ENCODE data around the gene FSIP1. TPM values are rescaled to one million over a fixed set of nuclear protein-coding genes. Genes with fewer than 3 reads are reported as not detected.
A peak's percentile ranks its signal among the peaks of the same experiment; 100 is the strongest.

The FSIP1 gene
- total and polyA plus RNA-seq, 2 donors from 2014 or later: 0.75 to 2.4 TPM

DNA sequence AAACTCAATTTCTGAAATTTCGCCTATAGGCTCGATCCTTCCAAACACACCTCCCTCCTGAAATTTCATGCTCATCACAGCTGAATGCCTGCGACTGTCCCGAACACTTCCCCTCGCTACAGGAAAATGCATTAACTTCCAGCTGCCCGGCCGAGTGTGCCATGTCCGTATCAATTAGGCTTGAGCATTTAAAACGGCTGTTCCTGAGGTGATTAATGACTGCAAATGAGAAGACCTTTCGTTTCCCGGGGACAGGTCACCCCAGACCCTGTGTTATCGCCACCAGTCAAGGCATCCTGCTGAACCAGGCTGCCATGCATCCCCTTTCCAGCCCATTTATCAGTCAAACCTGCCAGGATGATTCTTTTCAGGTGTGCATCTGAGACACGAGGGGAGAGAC lies 138.5 kb downstream of the FSIP1 start:
- TF ChIP-seq, protein P1, sequence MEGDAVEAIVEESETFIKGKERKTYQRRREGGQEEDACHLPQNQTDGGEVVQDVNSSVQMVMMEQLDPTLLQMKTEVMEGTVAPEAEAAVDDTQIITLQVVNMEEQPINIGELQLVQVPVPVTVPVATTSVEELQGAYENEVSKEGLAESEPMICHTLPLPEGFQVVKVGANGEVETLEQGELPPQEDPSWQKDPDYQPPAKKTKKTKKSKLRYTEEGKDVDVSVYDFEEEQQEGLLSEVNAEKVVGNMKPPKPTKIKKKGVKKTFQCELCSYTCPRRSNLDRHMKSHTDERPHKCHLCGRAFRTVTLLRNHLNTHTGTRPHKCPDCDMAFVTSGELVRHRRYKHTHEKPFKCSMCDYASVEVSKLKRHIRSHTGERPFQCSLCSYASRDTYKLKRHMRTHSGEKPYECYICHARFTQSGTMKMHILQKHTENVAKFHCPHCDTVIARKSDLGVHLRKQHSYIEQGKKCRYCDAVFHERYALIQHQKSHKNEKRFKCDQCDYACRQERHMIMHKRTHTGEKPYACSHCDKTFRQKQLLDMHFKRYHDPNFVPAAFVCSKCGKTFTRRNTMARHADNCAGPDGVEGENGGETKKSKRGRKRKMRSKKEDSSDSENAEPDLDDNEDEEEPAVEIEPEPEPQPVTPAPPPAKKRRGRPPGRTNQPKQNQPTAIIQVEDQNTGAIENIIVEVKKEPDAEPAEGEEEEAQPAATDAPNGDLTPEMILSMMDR (IDR thresholded peaks at IDR 0.05; ENCODE audit: borderline replicate concordance, extremely low read depth, insufficient read depth): no peak
- peaks cover 0 to 3% (median 0%) of the 10 kb centered on the region in 3 donors for H3K4me1 ChIP-seq (ENCODE audit: control insufficient read depth in 2 of 3, insufficient read depth in 2 of 3, low read depth in 1 of 3, low read length in 3 of 3)
- H3K27ac ChIP-seq (ENCODE audit: low read depth in 2 of 2, low read length in 2 of 2): no peak overlapping the region
- H3K4me3 ChIP-seq (ENCODE audit: low read length in 3 of 3): no peak overlapping the region
- no peak overlapping the region for H3K9ac ChIP-seq (ENCODE audit: low read length in 3 of 3)
- no peaks in the 10 kb centered on the region for H3K27me3 ChIP-seq (ENCODE audit: control insufficient read depth, insufficient read depth, low read length)
- peak in 4 of 5 donors; percentile 52 to 68 (median 60) for DNase-seq
- no peaks in the 10 kb centered on the region for H3K9me3 ChIP-seq (ENCODE audit: control insufficient read depth in 2 of 3, insufficient read depth in 1 of 3, low read length in 3 of 3)
- intact Hi-C loops (cut with DNase I): no loop called here
- no peaks in the 10 kb centered on the region for H3K36me3 ChIP-seq (ENCODE audit: control insufficient read depth in 2 of 3, insufficient read depth in 3 of 3, low read length in 3 of 3)
- no peak for FAIRE-seq

DNA sequence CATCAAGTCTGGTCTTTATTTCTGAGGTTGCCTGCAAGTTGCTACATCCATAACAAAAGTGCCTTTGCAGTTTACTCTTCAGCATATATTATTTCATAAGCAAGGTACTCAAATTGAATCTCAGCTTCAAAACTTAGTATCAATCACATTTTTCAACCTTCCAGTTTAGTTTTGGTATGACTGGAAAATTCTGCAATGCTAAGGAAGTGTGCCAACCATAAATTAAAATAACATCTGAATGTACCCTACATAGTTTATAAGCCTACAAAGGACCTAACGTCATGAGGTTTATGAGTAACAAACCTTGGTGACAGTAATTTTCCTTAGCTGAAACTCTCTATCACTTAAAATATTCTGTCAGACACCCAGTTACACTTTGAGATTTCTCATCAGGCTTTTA lies 138.9 kb downstream of the FSIP1 start:
- Histone ChIP-seq H3K36me3 (ENCODE audit: control insufficient read depth in 2 of 3, insufficient read depth in 3 of 3, low read length in 3 of 3) (no peaks in the 10 kb centered on the region), H3K9me3 (ENCODE audit: control insufficient read depth in 2 of 3, insufficient read depth in 1 of 3, low read length in 3 of 3) (no peaks in the 10 kb centered on the region), H3K27ac (ENCODE audit: low read depth in 2 of 2, low read length in 2 of 2) (no peak overlapping the region), H3K4me3 (ENCODE audit: low read length in 3 of 3) (no peak overlapping the region), H3K4me1 (ENCODE audit: control insufficient read depth in 2 of 3, insufficient read depth in 2 of 3, low read depth in 1 of 3, low read length in 3 of 3) (peaks cover 0 to 3% (median 0%) of the 10 kb centered on the region in 3 donors), H3K9ac (ENCODE audit: low read length in 3 of 3) (no peak overlapping the region), H3K27me3 (ENCODE audit: control insufficient read depth, insufficient read depth, low read length) (no peaks in the 10 kb centered on the region)
- TF ChIP-seq, protein P1 (IDR thresholded peaks at IDR 0.05; ENCODE audit: borderline replicate concordance, extremely low read depth, insufficient read depth): no peak
- peak; percentile 25 for FAIRE-seq
- no peak for DNase-seq
- intact Hi-C loops (cut with DNase I): no loop called here

DNA sequence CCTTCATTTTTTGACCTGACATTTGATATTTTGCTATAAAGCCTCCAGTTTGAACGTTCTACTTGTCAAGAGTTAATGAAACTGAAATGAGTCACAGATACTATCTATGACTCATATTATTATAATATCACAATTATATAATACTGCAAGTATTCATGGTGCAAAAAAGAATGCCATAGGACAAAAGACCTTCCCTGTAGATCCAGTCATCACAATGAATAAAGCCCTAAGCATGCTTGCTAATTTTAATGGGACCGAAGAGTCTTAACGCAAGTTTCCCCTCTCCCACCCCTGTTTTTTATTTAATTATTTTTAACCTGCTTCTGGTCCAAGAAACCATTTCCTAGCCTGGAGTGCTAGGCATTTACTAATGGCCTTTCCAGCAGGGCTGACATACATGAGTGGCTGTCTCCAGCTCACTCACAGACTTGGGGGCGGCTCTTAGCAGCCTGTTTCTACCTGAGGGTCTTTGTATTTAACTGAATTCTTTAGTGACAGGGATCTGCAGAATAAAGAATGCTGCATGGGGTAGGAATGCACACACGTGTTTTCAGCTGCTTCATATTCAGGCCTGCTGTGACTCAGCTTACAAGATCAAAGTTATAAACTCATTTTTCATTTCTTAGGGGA lies 140.5 kb downstream of the FSIP1 start:
- intact Hi-C loops (cut with DNase I): no loop called here

More for the DNA sequence above, 140.5 kb downstream of the FSIP1 start:
- H3K27me3 ChIP-seq (ENCODE audit: control insufficient read depth, insufficient read depth, low read length): no peaks in the 10 kb centered on the region
- H3K4me3 ChIP-seq (ENCODE audit: low read length in 3 of 3): no peak overlapping the region
- H3K36me3 ChIP-seq (ENCODE audit: control insufficient read depth in 2 of 3, insufficient read depth in 3 of 3, low read length in 3 of 3): no peaks in the 10 kb centered on the region
- H3K9ac ChIP-seq (ENCODE audit: low read length in 3 of 3): no peak overlapping the region
- TF ChIP-seq, protein P1 (IDR thresholded peaks at IDR 0.05; ENCODE audit: borderline replicate concordance, extremely low read depth, insufficient read depth): no peak
- peaks cover 0 to 3% (median 0%) of the 10 kb centered on the region in 3 donors for H3K4me1 ChIP-seq (ENCODE audit: control insufficient read depth in 2 of 3, insufficient read depth in 2 of 3, low read depth in 1 of 3, low read length in 3 of 3)
- FAIRE-seq: no peak
- no peaks in the 10 kb centered on the region for H3K9me3 ChIP-seq (ENCODE audit: control insufficient read depth in 2 of 3, insufficient read depth in 1 of 3, low read length in 3 of 3)
- no peak overlapping the region for H3K27ac ChIP-seq (ENCODE audit: low read depth in 2 of 2, low read length in 2 of 2)
- peak in 3 of 5 donors; percentile 41 to 68 (median 48) for DNase-seq
